ENCODE results near the gene BRINP3. TPM values are rescaled to one million over a fixed set of nuclear protein-coding genes. Genes with fewer than 3 reads are reported as not detected.

The BRINP3 gene
- total RNA-seq, 8 experiments from 2014 or later: 1.0 to 183 (median 25.2) TPM

GRCh38 chr1:190277107-190277506, 200.6 kb downstream of the BRINP3 start:
- Histone ChIP-seq H3K27ac (no peak overlapping the region), H3K4me1 (replicated peaks in 1 of 2) (no peaks in the 10 kb centered on the region), H3K4me3 (no peak overlapping the region)
- 39 to 100% (median 82%) methylated on average over 1 to 3 of the region's 3 CpGs for WGBS, 10 experiments
- peak in 5 of 8 experiments; percentile 40 to 78 (median 64) for ATAC-seq (replicated peaks in 6 of 8)
- in situ Hi-C loops (cut with MboI; ENCODE audit: low pct_unique_long_range_greater_than_20kb in 2 of 9, low sequenced_read_pairs in 9 of 9, unreplicated experiment in 9 of 9): no loop called here

- no peak overlapping the region for H3K27ac ChIP-seq
- 0 to 100% (median 86%) methylated on average over 1 of the region's 1 CpG; no CpG with 5 or more reads in 2 of the 10 experiments for WGBS, 10 experiments
- in situ Hi-C loops (cut with MboI; ENCODE audit: low pct_unique_long_range_greater_than_20kb in 2 of 9, low sequenced_read_pairs in 9 of 9, unreplicated experiment in 9 of 9): loop anchor here in 1 of 9 experiments (25.0 kb wide), 1 partner anchor 112 kb away; no protein-coding TSS in a partner anchor
- H3K4me3 ChIP-seq: no peak overlapping the region
- no peak for ATAC-seq (replicated peaks in 6 of 8)
- H3K4me1 ChIP-seq (replicated peaks in 1 of 2): no peaks in the 10 kb centered on the region
Observed at GRCh38 chr1:190274721-190275120, 202.9 kb downstream of the BRINP3 start.

- no peak overlapping the region for H3K4me3 ChIP-seq
- H3K27ac ChIP-seq: no peak overlapping the region
- in situ Hi-C loops (cut with MboI; ENCODE audit: low pct_unique_long_range_greater_than_20kb in 2 of 9, low sequenced_read_pairs in 9 of 9, unreplicated experiment in 9 of 9): loop anchor here in 1 of 9 experiments (25.0 kb wide), 1 partner anchor 111 kb away; no protein-coding TSS in a partner anchor
- no peak for ATAC-seq (replicated peaks in 6 of 8)
- WGBS, 10 experiments: 0 to 100% (median 68%) methylated on average over 1 to 2 of the region's 2 CpGs; no CpG with 5 or more reads in 2 of the 10 experiments
- H3K4me1 ChIP-seq (replicated peaks in 1 of 2): no peaks in the 10 kb centered on the region
Observed at GRCh38 chr1:190273161-190273560, 204.5 kb downstream of the BRINP3 start.

DNA sequence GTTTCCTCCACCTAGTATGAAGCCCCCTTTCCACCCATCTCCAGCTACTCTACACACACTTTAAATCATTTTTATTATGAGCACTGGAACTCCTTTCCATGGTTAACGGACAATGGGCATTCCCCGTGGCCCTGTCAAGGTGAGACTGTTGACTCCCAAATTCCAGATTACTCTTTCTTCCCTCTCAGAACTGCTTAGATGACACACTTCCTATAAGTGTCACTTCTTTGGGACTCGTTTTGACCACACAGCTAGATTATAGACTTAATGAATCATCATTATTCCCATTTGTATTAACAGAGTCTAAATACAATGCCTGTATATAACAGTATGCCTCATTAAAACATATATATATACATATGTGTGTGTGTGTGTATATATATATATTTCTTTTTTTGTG, 215.1 kb downstream of the BRINP3 start:
- WGBS, 10 experiments: 0 to 93% (median 75%) methylated on average over 1 to 3 of the region's 3 CpGs; no CpG with 5 or more reads in 3 of the 10 experiments
- no peak overlapping the region for H3K27ac ChIP-seq
- no peak overlapping the region for H3K4me3 ChIP-seq
- in situ Hi-C loops (cut with MboI; ENCODE audit: low pct_unique_long_range_greater_than_20kb in 2 of 9, low sequenced_read_pairs in 9 of 9, unreplicated experiment in 9 of 9): loop anchor here in 1 of 9 experiments (25.0 kb wide), 1 partner anchor 100 kb away; no protein-coding TSS in a partner anchor
- no peak for ATAC-seq (replicated peaks in 6 of 8)
- no peaks in the 10 kb centered on the region for H3K4me1 ChIP-seq (replicated peaks in 1 of 2)

DNA sequence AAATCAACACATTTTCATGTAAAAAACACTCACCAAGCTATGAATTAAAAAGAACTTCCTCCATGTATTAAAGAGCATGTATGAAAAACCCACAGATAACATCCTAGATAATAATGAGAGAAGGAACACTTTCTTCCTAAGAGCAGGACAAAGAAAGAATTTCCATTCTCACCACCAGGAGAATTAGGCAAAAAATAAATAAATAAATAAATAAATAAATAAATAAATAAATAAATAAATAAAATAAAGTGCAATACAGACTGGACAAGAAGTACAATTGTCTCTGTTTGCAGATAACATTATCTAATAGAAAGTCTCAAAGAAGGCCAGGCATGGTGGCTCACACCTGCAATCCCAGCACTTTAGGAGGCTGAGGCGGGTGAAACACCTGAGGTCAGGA, 218.2 kb downstream of the BRINP3 start:
- in situ Hi-C loops (cut with MboI; ENCODE audit: low pct_unique_long_range_greater_than_20kb in 2 of 9, low sequenced_read_pairs in 9 of 9, unreplicated experiment in 9 of 9): loop anchor here in 1 of 9 experiments (25.0 kb wide), 1 partner anchor 97 kb away; no protein-coding TSS in a partner anchor
- 58 to 100% (median 100%) methylated on average over 1 of the region's 1 CpG; no CpG with 5 or more reads in 1 of the 10 experiments for WGBS, 10 experiments
- H3K4me3 ChIP-seq: no peak overlapping the region
- no peak for ATAC-seq (replicated peaks in 6 of 8)
- no peaks in the 10 kb centered on the region for H3K4me1 ChIP-seq (replicated peaks in 1 of 2)
- H3K27ac ChIP-seq: no peak overlapping the region

DNA sequence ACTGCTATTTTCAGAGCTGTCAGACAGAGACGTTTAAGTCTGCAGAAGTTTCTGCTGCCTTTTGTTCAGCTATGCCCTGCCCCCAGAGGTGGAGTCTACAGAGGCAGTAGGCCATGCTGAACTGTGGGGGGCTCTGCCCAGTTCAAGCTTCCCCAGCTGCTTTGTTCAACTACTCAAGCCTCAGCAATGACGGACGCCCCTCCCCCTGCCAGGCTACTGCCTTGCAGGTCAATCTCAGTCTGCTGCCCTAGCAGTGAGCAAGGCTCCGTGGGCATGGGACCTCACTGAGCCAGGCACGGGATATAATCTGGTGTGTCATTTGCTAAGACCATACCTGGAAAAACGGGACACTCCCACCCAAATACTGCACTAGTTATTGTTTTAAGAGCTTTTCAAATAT, 219.7 kb downstream of the BRINP3 start:
- Histone ChIP-seq H3K4me1 (replicated peaks in 1 of 2) (no peaks in the 10 kb centered on the region), H3K27ac (no peak overlapping the region), H3K4me3 (no peak overlapping the region)
- in situ Hi-C loops (cut with MboI; ENCODE audit: low pct_unique_long_range_greater_than_20kb in 2 of 9, low sequenced_read_pairs in 9 of 9, unreplicated experiment in 9 of 9): loop anchor here in 1 of 9 experiments (25.0 kb wide), 1 partner anchor 96 kb away; no protein-coding TSS in a partner anchor
- 0 to 100% (median 50%) methylated on average over 1 to 6 of the region's 6 CpGs for WGBS, 10 experiments
- no peak for ATAC-seq (replicated peaks in 6 of 8)

DNA sequence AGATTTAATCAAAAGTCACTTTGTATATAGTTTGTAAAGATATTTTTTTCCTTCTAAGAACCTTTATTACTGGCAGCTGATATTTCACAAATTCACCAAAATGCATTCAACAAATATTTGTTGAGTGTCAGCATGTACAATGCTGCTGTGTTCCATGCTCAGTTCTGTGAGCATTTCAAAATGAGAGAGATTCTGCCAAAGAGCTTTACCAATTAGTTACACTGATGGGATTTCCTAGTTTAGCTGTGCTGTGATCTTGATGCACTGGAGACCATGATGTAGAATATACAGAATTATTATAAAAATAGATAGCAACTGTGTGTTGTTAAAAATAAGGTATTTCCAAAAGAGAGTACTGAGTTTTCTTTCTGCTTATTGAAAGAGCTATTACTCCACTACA, 225.6 kb downstream of the BRINP3 start:
- no peaks in the 10 kb centered on the region for H3K4me1 ChIP-seq (replicated peaks in 1 of 2)
- no peak overlapping the region for H3K4me3 ChIP-seq
- in situ Hi-C loops (cut with MboI; ENCODE audit: low pct_unique_long_range_greater_than_20kb in 2 of 9, low sequenced_read_pairs in 9 of 9, unreplicated experiment in 9 of 9): loop anchor here in 1 of 9 experiments (25.0 kb wide), 1 partner anchor 90 kb away; no protein-coding TSS in a partner anchor
- no peak overlapping the region for H3K27ac ChIP-seq
- ATAC-seq (replicated peaks in 6 of 8): no peak

GRCh38 chr1:190250368-190250767, 227.3 kb downstream of the BRINP3 start:
- Histone ChIP-seq H3K4me1 (replicated peaks in 1 of 2) (no peaks in the 10 kb centered on the region), H3K4me3 (no peak overlapping the region), H3K27ac (no peak overlapping the region)
- in situ Hi-C loops (cut with MboI; ENCODE audit: low pct_unique_long_range_greater_than_20kb in 2 of 9, low sequenced_read_pairs in 9 of 9, unreplicated experiment in 9 of 9): loop anchor here in 1 of 9 experiments (25.0 kb wide), 1 partner anchor 88 kb away; no protein-coding TSS in a partner anchor
- no peak for ATAC-seq (replicated peaks in 6 of 8)
- 50 to 100% (median 90%) methylated on average over 1 to 2 of the region's 2 CpGs; no CpG with 5 or more reads in 2 of the 10 experiments for WGBS, 10 experiments

DNA sequence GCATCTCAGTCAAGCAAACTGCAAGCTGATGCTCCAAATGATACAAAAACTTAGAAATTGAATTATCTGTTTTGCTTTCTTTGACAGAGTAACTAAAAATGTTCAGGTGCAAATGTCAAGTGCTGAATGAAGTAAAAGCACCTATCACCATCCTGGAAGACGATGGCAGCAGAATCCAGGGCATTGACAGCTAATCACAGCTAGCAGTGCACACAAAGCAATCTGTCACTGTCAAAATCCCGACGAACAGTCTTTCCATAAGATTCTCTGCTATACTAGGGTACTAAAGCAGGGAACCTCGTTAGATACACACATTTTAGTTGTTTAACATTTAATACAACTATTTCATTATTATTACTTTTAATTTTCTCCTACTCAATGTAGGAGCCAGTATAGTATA, 233.3 kb downstream of the BRINP3 start:
- 0 to 94% (median 37%) methylated on average over 2 to 4 of the region's 4 CpGs for WGBS, 10 experiments
- no peak overlapping the region for H3K27ac ChIP-seq
- H3K4me1 ChIP-seq (replicated peaks in 1 of 2): no peaks in the 10 kb centered on the region
- in situ Hi-C loops (cut with MboI; ENCODE audit: low pct_unique_long_range_greater_than_20kb in 2 of 9, low sequenced_read_pairs in 9 of 9, unreplicated experiment in 9 of 9): no loop called here
- no peak overlapping the region for H3K4me3 ChIP-seq
- no peak for ATAC-seq (replicated peaks in 6 of 8)

- Histone ChIP-seq H3K4me3 (no peak overlapping the region), H3K4me1 (replicated peaks in 1 of 2) (no peaks in the 10 kb centered on the region), H3K27ac (no peak overlapping the region)
- ATAC-seq (replicated peaks in 6 of 8): no peak
- in situ Hi-C loops (cut with MboI; ENCODE audit: low pct_unique_long_range_greater_than_20kb in 2 of 9, low sequenced_read_pairs in 9 of 9, unreplicated experiment in 9 of 9): no loop called here
Observed at GRCh38 chr1:190243056-190243455, 234.6 kb downstream of the BRINP3 start.

DNA sequence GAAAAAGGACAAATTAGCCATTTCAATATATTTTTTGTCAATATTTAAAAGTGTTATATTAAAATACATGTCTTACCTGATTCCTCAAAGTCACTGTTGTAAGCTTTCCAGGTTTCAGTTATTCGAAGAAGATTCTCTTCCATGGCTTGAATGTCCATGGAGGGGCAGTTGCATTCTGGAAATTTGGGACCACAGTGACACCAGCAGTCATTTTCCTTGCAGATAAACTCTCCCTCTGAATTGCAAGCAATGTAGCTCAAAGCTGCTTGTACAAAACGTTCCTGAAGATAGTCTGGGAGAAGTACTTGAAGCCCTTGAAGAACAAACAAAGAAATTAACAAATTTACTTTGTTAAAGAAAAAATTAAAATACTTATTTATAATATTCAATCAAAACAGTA, 251.7 kb downstream of the BRINP3 start:
- WGBS, 10 experiments: 0 to 95% (median 60%) methylated on average over 1 to 2 of the region's 2 CpGs
- Histone ChIP-seq H3K4me1 (replicated peaks in 1 of 2) (no peaks in the 10 kb centered on the region), H3K27ac (no peak overlapping the region), H3K4me3 (no peak overlapping the region)
- in situ Hi-C loops (cut with MboI; ENCODE audit: low pct_unique_long_range_greater_than_20kb in 2 of 9, low sequenced_read_pairs in 9 of 9, unreplicated experiment in 9 of 9): no loop called here
- ATAC-seq (replicated peaks in 6 of 8): no peak

DNA sequence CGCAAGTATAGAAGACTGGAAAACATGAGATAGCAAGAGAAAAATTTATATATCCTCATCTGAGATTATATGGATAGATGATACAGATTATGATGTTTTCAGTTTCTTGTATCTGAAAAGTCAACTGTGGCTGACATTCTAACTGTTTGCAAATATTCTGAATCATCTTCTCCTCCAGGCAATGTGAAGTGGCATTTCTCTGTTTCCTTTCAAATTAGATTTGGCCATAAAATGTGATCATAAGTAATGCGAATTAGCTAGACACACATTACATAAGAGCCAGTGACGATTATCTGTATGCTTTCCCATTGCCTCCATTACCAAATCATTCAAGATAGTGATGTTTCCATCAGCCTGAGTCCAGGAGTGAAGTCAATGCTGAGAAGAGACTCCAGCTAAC, 265.2 kb downstream of the BRINP3 start:
- Histone ChIP-seq H3K4me3 (no peak overlapping the region), H3K27ac (no peak overlapping the region), H3K4me1 (replicated peaks in 1 of 2) (no peaks in the 10 kb centered on the region)
- in situ Hi-C loops (cut with MboI; ENCODE audit: low pct_unique_long_range_greater_than_20kb in 2 of 9, low sequenced_read_pairs in 9 of 9, unreplicated experiment in 9 of 9): no loop called here
- peak in 2 of 8 experiments; percentile 45 to 58 for ATAC-seq (replicated peaks in 6 of 8)
- WGBS, 10 experiments: 0 to 94% (median 77%) methylated on average over 2 to 3 of the region's 3 CpGs; no CpG with 5 or more reads in 1 of the 10 experiments

GRCh38 chr1:190207733-190208132, 269.9 kb downstream of the BRINP3 start:
- no peak overlapping the region for H3K27ac ChIP-seq
- ATAC-seq (replicated peaks in 6 of 8): no peak
- H3K4me1 ChIP-seq (replicated peaks in 1 of 2): no peaks in the 10 kb centered on the region
- in situ Hi-C loops (cut with MboI; ENCODE audit: low pct_unique_long_range_greater_than_20kb in 2 of 9, low sequenced_read_pairs in 9 of 9, unreplicated experiment in 9 of 9): no loop called here
- 0 to 91% (median 80%) methylated on average over 1 to 4 of the region's 4 CpGs; no CpG with 5 or more reads in 1 of the 10 experiments for WGBS, 10 experiments
- no peak overlapping the region for H3K4me3 ChIP-seq

GRCh38 chr1:190205713-190206112, 272.0 kb downstream of the BRINP3 start:
- WGBS, 10 experiments: 14 to 100% (median 87%) methylated on average over 1 to 2 of the region's 2 CpGs
- in situ Hi-C loops (cut with MboI; ENCODE audit: low pct_unique_long_range_greater_than_20kb in 2 of 9, low sequenced_read_pairs in 9 of 9, unreplicated experiment in 9 of 9): no loop called here
- ATAC-seq (replicated peaks in 6 of 8): no peak
- H3K27ac ChIP-seq: no peak overlapping the region
- H3K4me3 ChIP-seq: no peak overlapping the region
- H3K4me1 ChIP-seq (replicated peaks in 1 of 2): no peaks in the 10 kb centered on the region
